Ascending aorta (tissue), 2 donors: ENCODE measurements around the gene ABCC11. TPM values are rescaled to one million over a fixed set of nuclear protein-coding genes. Genes with fewer than 3 reads are reported as not detected.

Experiments used
- DNase-seq, 2 donors: peaks; one replicate each; pipeline ENCODE4 v3.0.0-alpha.2; 2019; ENCODE audit warnings: low spot score in 2 of 2
- H3K27ac ChIP-seq, 2 donors: fragments of 200-600 bp; sonication (generic); one replicate each; pipeline ENCODE4 v1.5.1; 2016 to 2017; ENCODE audit warnings: mild to moderate bottlenecking in 1 of 2
- H3K27me3 ChIP-seq: fragments of 200-600 bp; sonication (generic); one replicate; pipeline ENCODE4 v1.5.1; 2017
- H3K36me3 ChIP-seq, 2 donors: fragments of 200-600 bp; sonication (generic); one replicate each; pipeline ENCODE4 v1.5.1; 2016
- H3K4me1 ChIP-seq, 2 donors: fragments of 200-600 bp; sonication (generic); one replicate each; pipeline ENCODE4 v1.5.1; 2016 to 2017; ENCODE audit warnings: mild to moderate bottlenecking in 1 of 2
- H3K4me3 ChIP-seq, 2 donors: fragments of 200-600 bp; sonication (generic); one replicate each; pipeline ENCODE4 v1.5.1; 2016 to 2017; ENCODE audit warnings: mild to moderate bottlenecking in 1 of 2
- H3K9me3 ChIP-seq, 2 donors: fragments of 200-600 bp; sonication (generic); one replicate each; pipeline ENCODE4 v1.5.1; 2016
- intact Hi-C: fragments of 100-400 bp; cut with DNase I; formaldehyde crosslinking; loops from one replicate; pipeline ENCODE4 v1.15.1; 2023
- total RNA-seq: library from RNA; depleted of rRNA; stranded (reverse); fragments of >200 nt; gene quantifications from one replicate; pipeline ENCODE4 v1.1.0, GENCODE V29; 2016
- TF ChIP-seq, protein P1 (sequence below), 3 experiments: fragments of 200-600 bp in 2 of 3; fragments of 450-650 bp in 1 of 3; sonication (generic) in 2 of 3; IDR thresholded peaks; one replicate each; pipeline ENCODE4 v1.5.1; 2016 to 2019; ENCODE audit warnings: antibody characterized with exemption in 3 of 3, mild to moderate bottlenecking in 1 of 3, moderate library complexity in 1 of 3

Gene ABCC11
- total RNA-seq, 1 donor from 2014 or later = not detected

DNA sequence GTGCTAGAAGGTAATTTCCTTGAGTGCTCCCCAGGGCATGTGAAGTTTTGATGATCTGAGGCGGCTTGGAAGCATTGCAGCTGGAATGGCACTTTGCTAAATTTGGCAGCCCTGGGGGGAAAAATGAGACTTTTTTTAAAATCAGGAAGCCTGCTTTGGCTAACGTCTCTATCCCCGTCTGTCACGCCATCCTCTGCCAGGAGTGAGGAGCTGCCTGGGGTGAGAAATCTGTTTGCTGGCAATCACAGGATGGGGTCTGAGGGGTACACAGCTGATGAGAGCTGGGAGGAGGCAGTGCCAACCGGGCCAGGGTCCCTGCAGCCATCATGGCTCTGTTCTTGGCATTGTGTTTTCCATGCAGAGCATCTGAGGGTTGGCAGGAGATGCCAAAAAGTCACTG is 93.6 kb downstream of the ABCC11 start:
- Histone ChIP-seq H3K27me3 (no peaks in the 10 kb centered on the region), H3K9me3 (no peaks in the 10 kb centered on the region), H3K4me3 (no peak overlapping the region), H3K36me3 (no peaks in the 10 kb centered on the region), H3K4me1 (no peaks in the 10 kb centered on the region), H3K27ac (no peak overlapping the region)
- TF ChIP-seq, protein P1, sequence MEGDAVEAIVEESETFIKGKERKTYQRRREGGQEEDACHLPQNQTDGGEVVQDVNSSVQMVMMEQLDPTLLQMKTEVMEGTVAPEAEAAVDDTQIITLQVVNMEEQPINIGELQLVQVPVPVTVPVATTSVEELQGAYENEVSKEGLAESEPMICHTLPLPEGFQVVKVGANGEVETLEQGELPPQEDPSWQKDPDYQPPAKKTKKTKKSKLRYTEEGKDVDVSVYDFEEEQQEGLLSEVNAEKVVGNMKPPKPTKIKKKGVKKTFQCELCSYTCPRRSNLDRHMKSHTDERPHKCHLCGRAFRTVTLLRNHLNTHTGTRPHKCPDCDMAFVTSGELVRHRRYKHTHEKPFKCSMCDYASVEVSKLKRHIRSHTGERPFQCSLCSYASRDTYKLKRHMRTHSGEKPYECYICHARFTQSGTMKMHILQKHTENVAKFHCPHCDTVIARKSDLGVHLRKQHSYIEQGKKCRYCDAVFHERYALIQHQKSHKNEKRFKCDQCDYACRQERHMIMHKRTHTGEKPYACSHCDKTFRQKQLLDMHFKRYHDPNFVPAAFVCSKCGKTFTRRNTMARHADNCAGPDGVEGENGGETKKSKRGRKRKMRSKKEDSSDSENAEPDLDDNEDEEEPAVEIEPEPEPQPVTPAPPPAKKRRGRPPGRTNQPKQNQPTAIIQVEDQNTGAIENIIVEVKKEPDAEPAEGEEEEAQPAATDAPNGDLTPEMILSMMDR (IDR thresholded peaks at IDR 0.05) = no peak
- intact Hi-C loops = no loop called here
- no peak for DNase-seq

DNA sequence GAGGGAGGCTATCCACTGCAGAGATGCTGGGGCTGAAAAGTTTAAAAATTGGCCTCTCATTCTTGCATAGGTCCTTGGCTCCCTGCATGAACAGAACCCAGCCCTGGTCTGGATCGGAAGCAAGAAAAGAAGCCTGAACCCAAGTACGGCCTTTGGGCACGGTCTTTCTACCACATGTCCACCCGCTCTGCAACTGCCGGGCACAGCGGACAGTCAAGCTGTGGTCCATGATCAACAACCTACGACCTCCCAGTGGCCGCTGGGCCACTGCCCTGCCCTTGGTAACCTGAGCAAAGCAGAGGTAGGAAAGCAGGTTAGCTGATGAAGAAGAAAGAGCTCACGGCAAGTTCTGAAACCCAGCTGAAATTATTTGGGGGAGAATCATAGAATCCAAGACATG is 95.1 kb downstream of the ABCC11 start:
- intact Hi-C loops = no loop called here
- Histone ChIP-seq H3K27me3 (no peaks in the 10 kb centered on the region), H3K4me1 (no peaks in the 10 kb centered on the region), H3K27ac (no peak overlapping the region), H3K9me3 (no peaks in the 10 kb centered on the region), H3K4me3 (no peak overlapping the region), H3K36me3 (no peaks in the 10 kb centered on the region)
- TF ChIP-seq, protein P1 (IDR thresholded peaks at IDR 0.05) = no peak
- DNase-seq = no peak

DNA sequence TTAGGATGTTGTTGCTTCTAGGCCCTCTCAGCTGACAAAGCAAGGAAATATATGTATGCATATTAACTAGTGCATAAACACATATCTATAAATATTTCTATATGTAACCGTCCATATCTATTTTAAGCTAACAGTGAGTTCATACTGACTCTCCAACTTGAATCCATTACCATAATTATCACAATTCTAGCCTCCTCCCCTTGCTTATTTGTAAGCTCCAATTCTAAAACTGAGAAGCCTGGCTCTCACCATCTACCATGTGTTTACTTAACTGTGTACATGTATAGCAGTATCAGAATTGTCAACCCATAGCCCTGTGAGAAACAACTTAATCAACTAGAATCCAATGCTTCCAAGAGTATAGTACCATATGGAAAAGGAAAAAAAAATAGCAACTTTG is 96.6 kb downstream of the ABCC11 start:
- H3K4me3 ChIP-seq = no peak overlapping the region
- DNase-seq = no peak
- intact Hi-C loops = no loop called here
- H3K27ac ChIP-seq = no peak overlapping the region
- H3K27me3 ChIP-seq = no peaks in the 10 kb centered on the region
- H3K4me1 ChIP-seq = no peaks in the 10 kb centered on the region
- H3K36me3 ChIP-seq = no peaks in the 10 kb centered on the region
- TF ChIP-seq, protein P1 (IDR thresholded peaks at IDR 0.05) = no peak
- H3K9me3 ChIP-seq = no peaks in the 10 kb centered on the region

DNA sequence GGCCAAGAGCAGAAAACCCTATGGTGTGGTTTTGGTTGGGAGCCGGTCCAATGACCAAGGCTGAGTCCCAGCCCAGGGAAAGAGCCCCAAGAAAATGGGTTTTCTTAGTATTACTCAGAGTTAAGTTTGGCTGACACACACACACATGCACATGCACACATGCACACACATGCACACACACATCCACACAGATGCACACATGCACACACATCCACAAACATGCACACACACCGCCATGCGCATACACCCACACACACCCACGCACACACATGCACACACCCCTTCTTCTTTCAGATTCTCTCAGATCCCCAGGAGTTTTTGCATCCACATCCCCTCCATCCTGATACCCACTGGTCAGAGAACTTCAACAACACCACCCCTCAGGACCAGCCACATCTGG is 100.6 kb downstream of the ABCC11 start:
- Histone ChIP-seq H3K9me3 (no peaks in the 10 kb centered on the region), H3K27me3 (no peaks in the 10 kb centered on the region), H3K4me1 (no peaks in the 10 kb centered on the region), H3K27ac (no peak overlapping the region), H3K36me3 (no peaks in the 10 kb centered on the region), H3K4me3 (no peak overlapping the region)
- intact Hi-C loops = no loop called here
- TF ChIP-seq, protein P1 (IDR thresholded peaks at IDR 0.05) = no peak
- DNase-seq = no peak

DNA sequence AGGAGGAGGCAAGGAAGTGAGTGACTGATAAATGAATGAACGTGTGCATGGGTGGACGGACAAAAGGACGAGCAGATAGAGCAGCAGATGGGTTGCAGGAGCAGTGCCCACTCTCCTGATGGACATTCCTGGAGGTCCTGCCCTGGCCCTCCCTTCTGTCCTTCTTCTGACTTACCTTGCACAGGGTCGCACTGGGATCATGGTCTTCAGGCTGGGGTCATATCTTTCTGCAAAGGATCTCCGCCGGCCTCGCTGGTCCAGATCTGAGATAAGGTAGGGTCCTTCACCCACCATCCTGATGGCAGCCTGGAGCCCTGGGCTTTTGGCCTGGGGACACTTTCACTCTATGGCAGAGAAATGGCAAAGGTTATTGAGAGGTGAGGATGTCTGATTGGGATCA is 101.2 kb downstream of the ABCC11 start:
- TF ChIP-seq, protein P1 (IDR thresholded peaks at IDR 0.05) = no peak
- DNase-seq = no peak
- no peaks in the 10 kb centered on the region for H3K36me3 ChIP-seq

DNA sequence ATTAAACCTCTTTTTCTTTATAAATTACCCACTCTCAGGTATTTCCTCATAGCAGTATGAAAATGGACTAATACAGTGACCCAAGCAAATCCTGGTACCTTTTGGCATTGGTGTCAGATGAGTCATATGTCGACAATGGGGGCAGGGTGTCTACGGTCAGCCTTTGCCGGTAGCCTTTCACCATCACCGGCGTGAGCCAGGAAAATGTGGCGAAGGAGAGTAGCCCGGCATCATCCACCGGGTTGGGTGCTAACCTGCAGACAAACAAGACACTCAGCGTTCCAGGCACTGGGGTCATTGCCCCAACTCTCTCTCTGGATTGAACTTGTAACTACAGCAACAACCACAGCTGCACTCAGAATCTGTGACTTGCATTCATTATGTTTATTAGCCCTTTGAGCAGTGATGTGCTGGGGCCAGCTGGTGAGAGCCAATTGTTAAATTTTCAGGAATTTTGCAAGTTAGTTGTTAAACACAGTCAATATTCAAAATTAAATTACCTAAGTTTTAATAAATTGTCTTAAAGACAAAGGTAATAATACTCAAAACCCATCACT is 103.4 kb downstream of the ABCC11 start:
- DNase-seq = no peak
- intact Hi-C loops = no loop called here

More for the DNA sequence above, 101.2 kb downstream of the ABCC11 start:
- Histone ChIP-seq H3K27me3 (no peaks in the 10 kb centered on the region), H3K9me3 (no peaks in the 10 kb centered on the region), H3K4me3 (no peak overlapping the region), H3K4me1 (no peaks in the 10 kb centered on the region), H3K27ac (no peak overlapping the region)
- intact Hi-C loops = no loop called here

More for the DNA sequence above, 103.4 kb downstream of the ABCC11 start:
- Histone ChIP-seq H3K9me3 (no peaks in the 10 kb centered on the region), H3K36me3 (no peaks in the 10 kb centered on the region), H3K27ac (no peak overlapping the region), H3K4me1 (no peaks in the 10 kb centered on the region), H3K4me3 (no peak overlapping the region), H3K27me3 (no peaks in the 10 kb centered on the region)
- TF ChIP-seq, protein P1 (IDR thresholded peaks at IDR 0.05) = no peak
